AG04449 (cell line): ENCODE measurements around the gene SAPCD1.

Source experiments
- CTCF ChIA-PET: fragments of 350-600 bp; formaldehyde crosslinking; extraction: SDS; loops from one replicate; lab custom pipeline; 2021; ENCODE audit warnings: antibody characterized with exemption; lab: Yijun Ruan, JAX
- POLR2A ChIA-PET: fragments of 400-600, 350-600 bp; formaldehyde crosslinking; extraction: SDS; loops from one replicate; lab custom pipeline; 2020; ENCODE audit warnings: antibody characterized with exemption, inconsistent platforms; lab: Yijun Ruan, JAX
- DNase-seq: peaks from one replicate; pipeline ENCODE4 v3.0.0-alpha.2; 2010; ENCODE audit warnings: low read depth, low spot score
- H3K4me3 ChIP-seq: 2 replicates; pipeline ENCODE4 v1.5.1; 2011; ENCODE audit warnings: low read depth, mild to moderate bottlenecking, control low read depth, low read length
- TF ChIP-seq, protein P1 (sequence below): IDR thresholded peaks from one replicate; pipeline ENCODE4 v1.5.1; 2011; ENCODE audit warnings: mild to moderate bottlenecking, moderate library complexity, low read length, control low read depth, inconsistent platforms; ENCODE audit not compliant: insufficient read depth; ENCODE audit errors: missing control alignments

The SAPCD1 gene

DNA sequence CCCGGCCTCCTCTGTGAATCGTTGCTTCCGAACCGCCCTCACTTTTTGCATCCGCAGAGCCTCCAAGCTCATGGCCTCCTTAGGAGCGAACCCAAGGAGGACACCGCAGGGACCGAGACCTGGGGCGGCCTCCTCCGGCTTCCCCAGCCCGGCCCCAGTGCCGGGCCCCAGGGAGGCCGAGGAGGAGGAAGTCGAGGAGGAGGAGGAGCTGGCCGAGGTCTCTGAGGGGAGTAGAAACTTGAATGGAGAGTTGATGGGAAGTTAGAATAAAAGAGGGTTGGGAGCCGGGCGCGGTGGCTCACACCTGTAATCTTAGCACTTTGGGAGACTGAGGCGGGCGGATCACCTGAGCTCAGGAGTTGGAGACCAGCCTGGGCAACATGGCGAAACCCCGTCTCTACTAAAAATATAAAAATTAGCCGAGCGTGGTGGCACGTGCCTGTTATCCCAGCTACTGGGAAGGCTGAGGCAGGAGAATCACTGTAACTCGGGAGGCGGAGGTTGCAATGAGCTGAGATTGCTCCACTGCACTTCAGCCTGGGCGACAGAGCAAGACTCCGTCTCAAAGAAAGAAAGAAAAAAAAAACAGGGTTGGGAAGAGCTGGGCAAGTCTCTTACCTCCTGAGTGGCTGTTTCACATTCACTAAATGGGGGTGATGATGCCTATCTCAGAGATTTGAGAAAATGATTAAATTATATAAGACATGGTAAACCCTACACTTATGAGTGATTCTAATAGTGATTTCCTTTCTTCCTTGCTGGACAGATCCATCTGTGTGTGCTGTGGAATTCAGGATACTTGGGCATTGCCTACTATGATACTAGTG, 21.8 kb upstream of the SAPCD1 start:
- DNase-seq = no peak
- CTCF ChIA-PET = interaction anchor here (0.7 to 4.7 kb wide), 9 partner anchors 9 to 307 kb away, joined by 3 to 24 read pairs (median 3); partner anchors contain the start of genes DDAH2, LSM2 and VARS1
- POLR2A ChIA-PET = interaction anchor here (0.8 to 2.4 kb wide), 5 partner anchors 12 to 90 kb away, joined by 3 to 15 read pairs (median 4); partner anchors contain the start of gene HSPA1B
- peak overlapping the region; percentile 95 for H3K4me3 ChIP-seq
- TF ChIP-seq, protein P1, sequence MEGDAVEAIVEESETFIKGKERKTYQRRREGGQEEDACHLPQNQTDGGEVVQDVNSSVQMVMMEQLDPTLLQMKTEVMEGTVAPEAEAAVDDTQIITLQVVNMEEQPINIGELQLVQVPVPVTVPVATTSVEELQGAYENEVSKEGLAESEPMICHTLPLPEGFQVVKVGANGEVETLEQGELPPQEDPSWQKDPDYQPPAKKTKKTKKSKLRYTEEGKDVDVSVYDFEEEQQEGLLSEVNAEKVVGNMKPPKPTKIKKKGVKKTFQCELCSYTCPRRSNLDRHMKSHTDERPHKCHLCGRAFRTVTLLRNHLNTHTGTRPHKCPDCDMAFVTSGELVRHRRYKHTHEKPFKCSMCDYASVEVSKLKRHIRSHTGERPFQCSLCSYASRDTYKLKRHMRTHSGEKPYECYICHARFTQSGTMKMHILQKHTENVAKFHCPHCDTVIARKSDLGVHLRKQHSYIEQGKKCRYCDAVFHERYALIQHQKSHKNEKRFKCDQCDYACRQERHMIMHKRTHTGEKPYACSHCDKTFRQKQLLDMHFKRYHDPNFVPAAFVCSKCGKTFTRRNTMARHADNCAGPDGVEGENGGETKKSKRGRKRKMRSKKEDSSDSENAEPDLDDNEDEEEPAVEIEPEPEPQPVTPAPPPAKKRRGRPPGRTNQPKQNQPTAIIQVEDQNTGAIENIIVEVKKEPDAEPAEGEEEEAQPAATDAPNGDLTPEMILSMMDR = no peak

DNA sequence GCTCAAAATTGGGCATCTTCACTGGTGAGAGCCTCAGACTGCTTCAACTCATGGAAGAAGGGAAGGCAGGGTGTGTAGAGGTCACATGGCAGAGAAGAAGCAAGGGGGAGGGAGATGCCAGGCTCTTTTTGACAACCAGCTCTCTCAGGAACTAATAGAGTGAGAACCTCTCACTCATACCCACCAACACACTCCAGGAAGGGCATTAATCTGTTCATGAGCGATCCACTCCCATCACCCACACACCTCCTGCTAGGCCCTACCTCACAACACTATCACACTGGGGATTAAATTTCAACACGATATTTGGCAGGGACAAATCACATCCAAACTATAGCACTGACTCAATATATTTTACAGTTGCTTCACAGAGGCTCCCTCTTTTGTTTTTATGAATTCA, 20.6 kb upstream of the SAPCD1 start:
- ChIA-PET CTCF (interaction anchor here (0.7 to 3.5 kb wide), 3 partner anchors 26 to 122 kb away, joined by 3 to 14 read pairs (median 3); no protein-coding TSS in a partner anchor), POLR2A (no interaction called here)
- TF ChIP-seq, protein P1 = no peak
- H3K4me3 ChIP-seq = no peak overlapping the region
- no peak for DNase-seq

DNA sequence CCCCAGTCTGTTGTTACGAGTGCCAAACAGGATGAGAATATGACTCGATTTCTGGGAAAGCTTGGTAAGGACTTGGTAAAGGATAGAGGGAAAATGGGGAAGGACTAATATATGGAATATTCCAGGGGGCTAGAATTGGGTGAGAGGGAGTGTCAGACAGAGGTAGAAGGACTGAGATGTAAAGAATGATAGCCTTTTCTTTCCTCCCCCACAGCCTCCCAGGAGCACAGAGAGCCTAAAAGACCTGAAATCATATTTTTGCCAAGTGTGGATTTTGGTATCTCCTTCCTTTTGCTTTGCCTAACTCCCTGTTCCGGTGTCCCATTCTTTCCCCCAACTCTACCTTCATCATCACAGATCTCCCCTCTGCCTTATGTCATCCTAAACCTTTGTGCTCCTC, 19.6 kb upstream of the SAPCD1 start:
- TF ChIP-seq, protein P1 = no peak
- DNase-seq = no peak
- POLR2A ChIA-PET = no interaction called here
- H3K4me3 ChIP-seq = no peak overlapping the region
- CTCF ChIA-PET = interaction anchor here (3.5 kb wide), 1 partner anchor 27 kb away, joined by 14 read pairs; no protein-coding TSS in a partner anchor

DNA sequence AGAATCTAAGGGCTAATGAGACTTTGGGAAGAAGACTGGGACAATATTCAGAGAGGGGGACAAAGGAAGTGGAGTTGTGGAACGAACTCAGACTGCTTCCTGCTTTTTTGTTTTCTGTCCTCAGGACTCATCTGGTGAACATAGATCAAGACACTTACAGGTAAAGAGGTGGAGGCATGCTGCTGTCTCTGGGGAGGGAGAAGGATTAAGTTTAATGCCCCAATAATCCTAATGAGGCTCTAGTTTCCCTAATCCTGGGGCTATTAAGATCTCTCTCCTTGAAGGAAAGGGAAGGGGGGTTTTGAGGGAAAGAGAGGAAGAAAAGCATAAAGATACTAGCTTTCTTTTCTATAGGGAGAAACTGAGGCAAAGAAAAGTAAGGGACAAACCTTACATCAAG, 18.0 kb upstream of the SAPCD1 start:
- CTCF ChIA-PET = interaction anchor here (1.4 kb wide), 1 partner anchor 86 kb away, joined by 3 read pairs; no protein-coding TSS in a partner anchor
- H3K4me3 ChIP-seq = no peak overlapping the region

DNA sequence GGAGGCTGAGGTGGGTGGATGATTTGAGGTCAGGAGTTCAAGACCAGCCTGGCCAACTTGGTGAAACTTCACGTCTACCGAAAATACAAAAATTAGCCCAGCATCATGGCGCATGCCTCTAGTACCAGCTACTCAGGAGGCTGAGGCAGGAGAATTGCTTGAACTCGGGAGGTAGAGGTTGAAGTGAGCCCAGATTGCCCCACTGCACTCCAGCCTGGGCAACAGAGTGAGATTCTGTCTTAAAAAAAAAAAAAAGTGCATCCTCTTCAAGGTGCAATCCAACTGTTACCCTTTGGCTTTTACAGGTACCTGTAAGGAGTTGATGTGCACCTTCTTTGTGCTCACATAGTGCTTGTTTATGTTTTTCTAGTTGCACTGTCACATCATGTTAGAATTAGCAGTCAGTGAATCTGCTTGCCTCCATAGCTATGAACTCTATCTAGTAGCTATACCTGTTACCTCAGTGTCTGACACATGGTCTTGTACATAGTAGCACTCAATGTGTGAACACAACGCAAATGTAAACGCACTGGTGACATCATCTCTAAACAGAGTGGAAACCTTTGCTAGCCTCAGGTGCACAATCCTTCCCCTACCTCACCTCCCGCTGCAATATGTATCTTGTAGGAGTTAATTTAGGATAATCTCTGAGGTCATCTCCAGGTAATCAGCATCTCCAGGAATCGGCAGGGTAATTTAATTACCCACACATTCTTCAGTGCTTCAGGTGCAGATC, 13.0 kb upstream of the SAPCD1 start:
- H3K4me3 ChIP-seq = no peak overlapping the region
- TF ChIP-seq, protein P1 = no peak
- POLR2A ChIA-PET = no interaction called here
- CTCF ChIA-PET = interaction anchor here (0.8 to 4.1 kb wide), 4 partner anchors 10 to 42 kb away, joined by 3 to 21 read pairs (median 4); partner anchors contain the start of gene MSH5
- DNase-seq = no peak

More for the DNA sequence above, 18.0 kb upstream of the SAPCD1 start:
- no peak for DNase-seq
- TF ChIP-seq, protein P1 = no peak
- POLR2A ChIA-PET = no interaction called here
